Measurements from ENCODE around the gene NCKAP5. TPM values are rescaled to one million over a fixed set of nuclear protein-coding genes. Genes with fewer than 3 reads are reported as not detected.

NCKAP5 gene
- total and polyA plus RNA-seq, 2 of the 13 experiments (the other 11 are each of a cell fraction or from before 2014, with no cell fraction given): 0.01 TPM; not detected in 1

- TF ChIP-seq ZNF510 (CRISPR knock-in tag; IDR thresholded peaks at IDR 0.05; ENCODE audit: low read depth): no peak
- TF ChIP-seq, protein P1, sequence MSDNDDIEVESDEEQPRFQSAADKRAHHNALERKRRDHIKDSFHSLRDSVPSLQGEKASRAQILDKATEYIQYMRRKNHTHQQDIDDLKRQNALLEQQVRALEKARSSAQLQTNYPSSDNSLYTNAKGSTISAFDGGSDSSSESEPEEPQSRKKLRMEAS (IDR thresholded peaks at IDR 0.05): no peak
- TF ChIP-seq SALL2 (CRISPR knock-in tag; IDR thresholded peaks at IDR 0.05): no peak
- TF ChIP-seq FOXC1 (CRISPR knock-in tag; IDR thresholded peaks at IDR 0.05; ENCODE audit: borderline replicate concordance): no peak
- no peak for TF ChIP-seq POGZ (CRISPR knock-in tag; IDR thresholded peaks at IDR 0.05)
These were observed 644.5 kb downstream of the NCKAP5 start (continued) for GRCh38 chr2:132923787-132924186.

DNA sequence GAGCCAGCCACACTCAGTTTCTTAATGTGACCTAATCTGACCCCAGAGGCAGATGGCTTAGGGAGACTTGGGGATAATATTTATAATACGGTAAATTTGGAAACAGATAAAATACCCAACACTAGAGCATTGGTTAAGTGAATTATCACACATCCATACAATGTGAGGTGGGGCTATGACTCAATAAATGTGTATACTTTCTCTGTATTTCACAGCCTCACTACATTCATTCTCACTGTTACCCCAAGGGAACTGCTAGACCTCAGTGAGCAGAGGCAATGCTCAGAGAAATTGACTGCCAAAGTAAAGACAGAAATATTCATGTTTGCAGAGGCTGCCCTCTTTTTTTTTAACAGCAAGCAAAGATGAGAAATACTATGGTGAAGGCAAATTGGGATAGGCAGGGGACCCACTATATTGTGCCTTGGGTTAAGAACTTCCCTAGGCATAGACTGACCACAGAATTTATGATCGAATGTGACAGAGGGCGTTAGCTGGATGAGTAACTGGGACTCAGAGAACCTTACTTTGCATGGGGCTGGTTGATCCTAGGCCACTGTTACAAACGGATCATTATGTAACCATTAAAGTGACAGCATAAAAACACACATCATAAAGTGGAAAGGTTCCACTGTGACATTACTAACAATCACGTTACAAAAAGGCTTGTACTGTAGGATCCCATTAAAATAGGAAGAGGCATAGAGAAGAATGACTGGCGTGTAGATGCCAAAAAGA, 652.3 kb downstream of the NCKAP5 start:
- BruUV-seq (replicated peaks): no TSS peak
- WGBS (ENCODE audit: low lambda C conversion rate): 15% methylated on average over 6 of the region's 6 CpGs
- H3K36me3 ChIP-seq (replicated peaks in 1 of 2; ENCODE audit: control insufficient read depth in 1 of 2, insufficient read depth in 2 of 2, low read length in 2 of 2): no peaks in the 10 kb centered on the region
- FAIRE-seq: no peak
- in situ Hi-C loops (cut with HindIII; ENCODE audit: extremely low pct_ligation_motif_present, low pct_unique_long_range_greater_than_20kb): no loop called here
- ChIA-PET CTCF (ENCODE audit: low intra/inter-chr PET ratio, low total read pairs) (no interaction called here), POLR2A (no interaction called here)
- H3K4me3 ChIP-seq (replicated peaks in 1 of 3; ENCODE audit: insufficient read depth in 1 of 3, low read depth in 2 of 3, low read length in 3 of 3): no peak overlapping the region
- H3K79me2 ChIP-seq (ENCODE audit: insufficient read depth, low read length): no peaks in the 10 kb centered on the region
- no peak overlapping the region for H2AFZ ChIP-seq (ENCODE audit: low read length)
- H3K4me1 ChIP-seq (ENCODE audit: insufficient read depth, low read length): no peaks in the 10 kb centered on the region
- H3K27ac ChIP-seq (ENCODE audit: extremely low read length, insufficient read depth, low read length): no peak overlapping the region
- ATAC-seq: no peak
- TF ChIP-seq ZFP37 (CRISPR knock-in tag; IDR thresholded peaks at IDR 0.05; ENCODE audit: borderline replicate concordance): no peak
- TF ChIP-seq NCOA1 (CRISPR knock-in tag; IDR thresholded peaks at IDR 0.05): no peak
- TF ChIP-seq, protein P2, sequence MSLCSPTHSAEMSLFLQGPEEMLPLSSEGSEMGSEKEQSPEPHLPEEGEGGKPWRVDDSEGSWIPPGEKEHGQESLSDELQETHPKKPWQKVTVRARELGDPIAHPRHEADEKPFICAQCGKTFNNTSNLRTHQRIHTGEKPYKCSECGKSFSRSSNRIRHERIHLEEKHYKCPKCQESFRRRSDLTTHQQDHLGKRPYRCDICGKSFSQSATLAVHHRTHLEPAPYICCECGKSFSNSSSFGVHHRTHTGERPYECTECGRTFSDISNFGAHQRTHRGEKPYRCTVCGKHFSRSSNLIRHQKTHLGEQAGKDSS (CRISPR knock-in tag; IDR thresholded peaks at IDR 0.05; ENCODE audit: borderline replicate concordance, low read depth): no peak
- TF ChIP-seq HDAC6 (IDR thresholded peaks at IDR 0.05; ENCODE audit: low read depth, low read length): no peak
- TF ChIP-seq TARDBP (CRISPR knock-in tag; IDR thresholded peaks at IDR 0.05): no peak
- TF ChIP-seq ZNF460 (CRISPR knock-in tag; IDR thresholded peaks at IDR 0.05; ENCODE audit: borderline replicate concordance): no peak
- TF ChIP-seq AKNA (CRISPR knock-in tag; IDR thresholded peaks at IDR 0.05; ENCODE audit: borderline replicate concordance): no peak
- no peak for TF ChIP-seq PHF5A (CRISPR knock-in tag; IDR thresholded peaks at IDR 0.05; ENCODE audit: low read depth, unreplicated experiment)
- no peak for TF ChIP-seq KLF12 (CRISPR knock-in tag; IDR thresholded peaks at IDR 0.05; ENCODE audit: borderline replicate concordance)
- TF ChIP-seq FOSL2 (CRISPR knock-in tag; IDR thresholded peaks at IDR 0.05): no peak
- TF ChIP-seq, protein P3, sequence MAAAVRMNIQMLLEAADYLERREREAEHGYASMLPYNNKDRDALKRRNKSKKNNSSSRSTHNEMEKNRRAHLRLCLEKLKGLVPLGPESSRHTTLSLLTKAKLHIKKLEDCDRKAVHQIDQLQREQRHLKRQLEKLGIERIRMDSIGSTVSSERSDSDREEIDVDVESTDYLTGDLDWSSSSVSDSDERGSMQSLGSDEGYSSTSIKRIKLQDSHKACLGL (CRISPR knock-in tag; IDR thresholded peaks at IDR 0.05): no peak
- TF ChIP-seq PHB2 (IDR thresholded peaks at IDR 0.05; ENCODE audit: partially characterized antibody): no peak
- TF ChIP-seq ZNF547 (CRISPR knock-in tag; IDR thresholded peaks at IDR 0.05): no peak
- no peaks in the 10 kb centered on the region for H4K20me1 ChIP-seq (ENCODE audit: insufficient read depth, low read length)
- no peak overlapping the region for H3K9ac ChIP-seq (ENCODE audit: insufficient read depth, low read depth, low read length)
- no peak for DNase-seq (ENCODE audit: low spot score)
- H3K9me3 ChIP-seq (ENCODE audit: low read length): peaks cover 40% of the 10 kb centered on the region
- intact Hi-C loops (cut with micrococcal nuclease; ENCODE audit: unreplicated experiment): no loop called here
- no peak overlapping the region for H3K4me2 ChIP-seq (ENCODE audit: low read depth, low read length)
- H3K27me3 ChIP-seq (ENCODE audit: control insufficient read depth in 1 of 2, insufficient read depth in 2 of 2, low read length in 2 of 2): no peaks in the 10 kb centered on the region

Data from HepG2 (cell line).